H9 (cell line): ENCODE data around the gene ZDHHC16. TPM values are rescaled to one million over a fixed set of nuclear protein-coding genes. Genes with fewer than 3 reads are reported as not detected.

ENCODE experiments used
- DNase-seq: peaks from one replicate; pipeline ENCODE4 v3.0.0-alpha.2; 2017
- H2AFZ ChIP-seq: one replicate; pipeline ENCODE4 v1.6.1; 2013; ENCODE audit warnings: mild to moderate bottlenecking, low read length, control low read depth, moderate library complexity
- H2AK5ac ChIP-seq: 2 replicates; pipeline ENCODE4 v1.6.1; 2013; ENCODE audit warnings: low read length, control low read depth, mixed read lengths; ENCODE audit not compliant: insufficient read length
- H2BK120ac ChIP-seq: one replicate; pipeline ENCODE4 v1.6.1; 2013; ENCODE audit warnings: low read depth, mild to moderate bottlenecking, low read length, control low read depth, inconsistent platforms; ENCODE audit not compliant: poor library complexity, severe bottlenecking
- H2BK12ac ChIP-seq: 2 replicates; pipeline ENCODE4 v1.6.1; 2013; ENCODE audit warnings: low read length, control low read depth, mixed read lengths, low read depth; ENCODE audit not compliant: insufficient read length
- H2BK15ac ChIP-seq: 2 replicates; pipeline ENCODE4 v1.6.1; 2013; ENCODE audit warnings: low read depth, low read length, control low read depth
- H2BK20ac ChIP-seq: one replicate; pipeline ENCODE4 v1.6.1; 2013; ENCODE audit warnings: low read depth, mild to moderate bottlenecking, low read length, control low read depth, inconsistent platforms; ENCODE audit not compliant: poor library complexity, severe bottlenecking
- H2BK5ac ChIP-seq: 2 replicates; pipeline ENCODE4 v1.6.1; 2013; ENCODE audit warnings: low read length, control low read depth, mixed read lengths; ENCODE audit not compliant: insufficient read length
- H3K14ac ChIP-seq: 2 replicates; pipeline ENCODE4 v1.6.1; 2013; ENCODE audit warnings: low read length, control low read depth; ENCODE audit not compliant: insufficient read depth
- H3K18ac ChIP-seq: 2 replicates; pipeline ENCODE4 v1.6.1; 2013; ENCODE audit warnings: low read depth, mild to moderate bottlenecking, mixed read lengths, low read length, control low read depth; ENCODE audit not compliant: insufficient read length
- H3K23ac ChIP-seq: 2 replicates; pipeline ENCODE4 v1.6.1; 2013; ENCODE audit warnings: low read length, control low read depth, mixed read lengths, low read depth; ENCODE audit not compliant: insufficient read length
- H3K23me2 ChIP-seq: 2 replicates; pipeline ENCODE4 v1.6.1; 2013; ENCODE audit warnings: low read depth, mild to moderate bottlenecking, mixed read lengths, low read length, control low read depth; ENCODE audit not compliant: insufficient read length, poor library complexity, severe bottlenecking
- H3K27ac ChIP-seq: 2 replicates; pipeline ENCODE4 v1.5.1; 2013; ENCODE audit warnings: low read length, control low read depth, mixed read lengths, low read depth; ENCODE audit not compliant: insufficient read length
- H3K27me3 ChIP-seq: 2 replicates; pipeline ENCODE4 v1.6.1; 2013; ENCODE audit warnings: low read length, control low read depth, inconsistent platforms; ENCODE audit not compliant: insufficient read depth
- H3K4ac ChIP-seq: 2 replicates; pipeline ENCODE4 v1.6.1; 2013; ENCODE audit warnings: low read depth, mild to moderate bottlenecking, control low read depth, inconsistent platforms, low read length, moderate library complexity
- H3K4me1 ChIP-seq: 2 replicates; pipeline ENCODE4 v1.6.1; 2013; ENCODE audit warnings: low read length, control low read depth, inconsistent platforms; ENCODE audit not compliant: insufficient read depth
- H3K4me2 ChIP-seq: 2 replicates; pipeline ENCODE4 v1.6.1; 2013; ENCODE audit warnings: low read length, control low read depth, mixed read lengths; ENCODE audit not compliant: insufficient read length, insufficient read depth
- H3K56ac ChIP-seq: 2 replicates; pipeline ENCODE4 v1.6.1; 2013; ENCODE audit warnings: low read depth, mild to moderate bottlenecking, mixed read lengths, low read length, control low read depth; ENCODE audit not compliant: insufficient read length
- H3K79me1 ChIP-seq: 2 replicates; pipeline ENCODE4 v1.6.1; 2013; ENCODE audit warnings: low read depth, mild to moderate bottlenecking, moderate library complexity, low read length, control low read depth, inconsistent platforms; ENCODE audit not compliant: insufficient read depth, poor library complexity, severe bottlenecking
- H3K79me2 ChIP-seq: 2 replicates; pipeline ENCODE4 v1.6.1; 2013; ENCODE audit warnings: low read length, control low read depth, inconsistent platforms; ENCODE audit not compliant: insufficient read depth
- H3K9ac ChIP-seq: 2 replicates; pipeline ENCODE4 v1.6.1; 2013; ENCODE audit warnings: low read length, control low read depth, mixed read lengths; ENCODE audit not compliant: insufficient read length; ENCODE audit errors: extremely low read depth
- H3K9me3 ChIP-seq: one replicate; pipeline ENCODE4 v1.6.1; 2013; ENCODE audit warnings: low read depth, low read length, inconsistent platforms; ENCODE audit not compliant: control insufficient read depth
- H3T11ph ChIP-seq: one replicate; pipeline ENCODE4 v1.6.1; 2013; ENCODE audit warnings: mild to moderate bottlenecking, low read length, control low read depth, inconsistent platforms
- H4K20me1 ChIP-seq: one replicate; pipeline ENCODE4 v1.6.1; 2013; ENCODE audit not compliant: control insufficient read depth, insufficient read length, insufficient read depth
- H4K5ac ChIP-seq: 2 replicates; pipeline ENCODE4 v1.6.1; 2013; ENCODE audit warnings: low read depth, mild to moderate bottlenecking, mixed read lengths, low read length, control low read depth; ENCODE audit not compliant: insufficient read length
- H4K8ac ChIP-seq: replicated peaks from 2 replicates; pipeline ENCODE4 v1.6.1; 2013; ENCODE audit warnings: low read length, control low read depth, mixed read lengths, low read depth; ENCODE audit not compliant: insufficient read length
- H4K91ac ChIP-seq: 2 replicates; pipeline ENCODE4 v1.6.1; 2013; ENCODE audit warnings: low read depth, mild to moderate bottlenecking, moderate library complexity, mixed read lengths, low read length, control low read depth; ENCODE audit not compliant: insufficient read length
- H3K27ac Mint-ChIP-seq, 3 experiments: 2 replicates in 2 of 3; 3 replicates in 1 of 3; pipeline ENCODE4 v1.8.0; 2020 to 2021; ENCODE audit warnings: mixed read lengths in 3 of 3, mild to moderate bottlenecking in 1 of 3, moderate library complexity in 1 of 3
- H3K27me3 Mint-ChIP-seq: 2 replicates; pipeline ENCODE4 v1.8.0; 2021; ENCODE audit warnings: low read depth, mild to moderate bottlenecking, moderate library complexity, mixed read lengths
- H3K36me3 Mint-ChIP-seq, 3 experiments: 2 replicates in 2 of 3; 3 replicates in 1 of 3; pipeline ENCODE4 v1.8.0; 2020 to 2021; ENCODE audit warnings: low read depth in 3 of 3, mixed read lengths in 3 of 3; ENCODE audit not compliant: insufficient read depth in 1 of 3
- H3K4me1 Mint-ChIP-seq, 2 experiments: 2 replicates each; pipeline ENCODE4 v1.8.0; 2020; ENCODE audit warnings: mixed read lengths in 2 of 2
- H3K4me3 Mint-ChIP-seq, 2 experiments: 2 replicates in 1 of 2; 3 replicates in 1 of 2; pipeline ENCODE4 v1.8.0; 2020 to 2021; ENCODE audit warnings: mild to moderate bottlenecking in 2 of 2, mixed read lengths in 2 of 2, moderate library complexity in 1 of 2
- H3K9me3 Mint-ChIP-seq, 2 experiments: 2 replicates in 1 of 2; 3 replicates in 1 of 2; pipeline ENCODE4 v1.8.0; 2020; ENCODE audit warnings: mild to moderate bottlenecking in 2 of 2, mixed read lengths in 2 of 2, moderate library complexity in 1 of 2
- CTCF ChIP-seq: fragments of 200-600 bp; sonication (generic); conservative IDR thresholded peaks from 3 replicates; pipeline ENCODE4 v1.8.0; 2021; ENCODE audit warnings: antibody characterized with exemption, mild to moderate bottlenecking
- WGBS: extraction: QIAGEN DNeasy Blood & Tissue Kit; methylation state at CpG from one replicate; pipeline ENCODE4 v1.1.7; 2013; ENCODE audit warnings: missing lambda C conversion rate, low lambda C conversion rate, mixed read lengths; ENCODE audit not compliant: insufficient read length; ENCODE audit errors: extremely low coverage; 5-methylcytosine and 5-hydroxymethylcytosine counted together
- total RNA-seq: library from RNA; stranded (reverse); gene quantifications from 2 replicates; pipeline ENCODE4 v1.2.1, GENCODE V29; 2021

ZDHHC16 gene
- total RNA-seq, 1 experiment from 2014 or later, result 45.4 TPM

GRCh38 chr10:97503406-97503805 lies 57.4 kb downstream of the ZDHHC16 start:
- H3K9me3 Mint-ChIP-seq, result no peaks in the 10 kb centered on the region
- no peak overlapping the region for H2BK20ac ChIP-seq

More at GRCh38 chr10:97503406-97503805, 57.4 kb downstream of the ZDHHC16 start:
- H3K4me1 Mint-ChIP-seq, result peaks cover 17 to 23% of the 10 kb centered on the region in 2 experiments
- no peak overlapping the region for H3K14ac ChIP-seq
- no peak for TF ChIP-seq CTCF
- H4K5ac ChIP-seq, result no peak overlapping the region
- DNase-seq, result no peak
- H3T11ph ChIP-seq, result no peak overlapping the region
- H3K27me3 Mint-ChIP-seq, result peaks cover 23% of the 10 kb centered on the region
- H2AK5ac ChIP-seq, result no peak overlapping the region
- H3K9me3 ChIP-seq, result no peaks in the 10 kb centered on the region
- H3K56ac ChIP-seq, result no peak overlapping the region
- no peak overlapping the region for H3K18ac ChIP-seq
- no peak overlapping the region for H4K91ac ChIP-seq
- H3K4me3 Mint-ChIP-seq, result no peak overlapping the region
- no peak overlapping the region; a peak in 1 of 7 replicates for H3K27ac Mint-ChIP-seq
- H4K8ac ChIP-seq, result no peak overlapping the region
- WGBS, result no CpG with 5 or more reads among the region's 3 CpGs
- H4K20me1 ChIP-seq, result no peaks in the 10 kb centered on the region
- no peak overlapping the region for H3K27ac ChIP-seq
- H3K4ac ChIP-seq, result no peak overlapping the region
- no peaks in the 10 kb centered on the region; a peak in 2 of 7 replicates for H3K36me3 Mint-ChIP-seq
- H3K27me3 ChIP-seq, result peaks cover 9% of the 10 kb centered on the region; the same call in 1 of the 2 replicates
- H3K79me1 ChIP-seq, result no peaks in the 10 kb centered on the region
- no peak overlapping the region for H3K4me2 ChIP-seq
- peaks cover 7% of the 10 kb centered on the region for H3K23me2 ChIP-seq
- peaks cover 1% of the 10 kb centered on the region; the same call in 1 of the 2 replicates for H3K79me2 ChIP-seq
- no peaks in the 10 kb centered on the region for H3K4me1 ChIP-seq
- no peak overlapping the region for H2BK12ac ChIP-seq
- no peak overlapping the region for H3K23ac ChIP-seq
- H2BK5ac ChIP-seq, result no peak overlapping the region
- no peak overlapping the region for H2BK15ac ChIP-seq
- H2AFZ ChIP-seq, result no peak overlapping the region
- no peak overlapping the region for H2BK120ac ChIP-seq
- H3K9ac ChIP-seq, result no peak overlapping the region
